ENCODE data around the gene LPP.

Gene LPP

GRCh38 chr3:188137051-188137450 lies 16.9 kb upstream of the LPP start:
- DNase-seq (ENCODE audit: low read depth), result no peak

- no peak for DNase-seq (ENCODE audit: low read depth)
Measured at GRCh38 chr3:188139466-188139865, 14.5 kb upstream of the LPP start.

GRCh38 chr3:188146219-188146618 lies 7.7 kb upstream of the LPP start:
- DNase-seq (ENCODE audit: low read depth), result no peak

GRCh38 chr3:188147782-188148181 lies 6.2 kb upstream of the LPP start:
- DNase-seq (ENCODE audit: low read depth), result no peak

GRCh38 chr3:188148318-188148717 lies 5.6 kb upstream of the LPP start:
- DNase-seq (ENCODE audit: low read depth), result no peak

- no peak for DNase-seq (ENCODE audit: low read depth)
Measured at GRCh38 chr3:188149587-188149986, 4.4 kb upstream of the LPP start.

GRCh38 chr3:188150982-188151381 lies 3.0 kb upstream of the LPP start:
- DNase-seq (ENCODE audit: low read depth), result no peak

- no peak for DNase-seq (ENCODE audit: low read depth)
Measured at GRCh38 chr3:188151438-188151837, 2.5 kb upstream of the LPP start.

GRCh38 chr3:188152660-188153436 lies 1.1 kb upstream of the LPP start:
- peak; percentile 37 for DNase-seq (ENCODE audit: low read depth)

GRCh38 chr3:188153437-188154013 lies 432 bp upstream of the LPP start:
- DNase-seq (ENCODE audit: low read depth), result peak; percentile 65

- no peak for DNase-seq (ENCODE audit: low read depth)
Measured at GRCh38 chr3:188154809-188155574, 1.0 kb downstream of the LPP start.

GRCh38 chr3:188156056-188156455 lies 2.1 kb downstream of the LPP start:
- DNase-seq (ENCODE audit: low read depth), result no peak

- DNase-seq (ENCODE audit: low read depth), result no peak
Measured at GRCh38 chr3:188157407-188157806, 3.5 kb downstream of the LPP start.

GRCh38 chr3:188157971-188158370 lies 4.0 kb downstream of the LPP start:
- no peak for DNase-seq (ENCODE audit: low read depth)

- DNase-seq (ENCODE audit: low read depth), result no peak
Measured at GRCh38 chr3:188158731-188159310, 4.9 kb downstream of the LPP start.

- DNase-seq (ENCODE audit: low read depth), result no peak
Measured at GRCh38 chr3:188160751-188161150, 6.8 kb downstream of the LPP start.

GRCh38 chr3:188164248-188164687 lies 10.3 kb downstream of the LPP start:
- DNase-seq (ENCODE audit: low read depth), result no peak

GRCh38 chr3:188165596-188165995 lies 11.6 kb downstream of the LPP start:
- DNase-seq (ENCODE audit: low read depth), result no peak

- no peak for DNase-seq (ENCODE audit: low read depth)
Measured at GRCh38 chr3:188166441-188166840, 12.5 kb downstream of the LPP start.

GRCh38 chr3:188168186-188168585 lies 14.2 kb downstream of the LPP start:
- DNase-seq (ENCODE audit: low read depth), result no peak

- no peak for DNase-seq (ENCODE audit: low read depth)
Measured at GRCh38 chr3:188168648-188169047, 14.7 kb downstream of the LPP start.

- DNase-seq (ENCODE audit: low read depth), result no peak
Measured at GRCh38 chr3:188169830-188170455, 16.0 kb downstream of the LPP start.

Measured in HS-5 (cell line).